HG03575 (cell line): ENCODE data around the gene KIR2DL1.
"Not testable (repeated sequence)": the region's sequence is repeated elsewhere in the genome, so short reads cannot be mapped to it uniquely, and the experiment has no call there.

ENCODE experiments used
- ATAC-seq: cut with Tn5 transposase; IDR thresholded peaks from one replicate; pipeline ENCODE4 v1.9.1; 2021; ENCODE audit not compliant: unreplicated experiment, insufficient number of reproducible peaks, low FRiP score; ENCODE audit errors: extremely low read depth

KIR2DL1 gene

DNA sequence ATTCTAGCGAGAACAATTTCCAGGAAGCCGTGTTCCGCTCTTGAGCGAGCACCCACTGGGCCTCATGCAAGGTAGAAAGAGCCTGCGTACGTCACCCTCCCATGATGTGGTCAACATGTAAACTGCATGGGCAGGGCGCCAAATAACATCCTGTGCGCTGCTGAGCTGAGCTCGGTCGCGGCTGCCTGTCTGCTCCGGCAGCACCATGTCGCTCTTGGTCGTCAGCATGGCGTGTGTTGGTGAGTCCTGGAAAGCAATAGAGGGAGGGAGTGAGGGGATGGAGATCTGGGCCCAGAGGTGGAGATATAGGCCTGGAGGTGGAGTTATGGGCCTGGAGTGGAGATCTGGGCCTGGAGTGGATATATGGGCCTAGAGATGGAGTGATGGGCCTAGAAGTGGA is at the start of gene KIR2DL1:
TSS of gene KIR2DL1 (plus strand) at position 148 of the 400 bp plus-strand sequence. CDS start at position 206, 58 bp downstream.
- ATAC-seq: not testable (repeated sequence)

DNA sequence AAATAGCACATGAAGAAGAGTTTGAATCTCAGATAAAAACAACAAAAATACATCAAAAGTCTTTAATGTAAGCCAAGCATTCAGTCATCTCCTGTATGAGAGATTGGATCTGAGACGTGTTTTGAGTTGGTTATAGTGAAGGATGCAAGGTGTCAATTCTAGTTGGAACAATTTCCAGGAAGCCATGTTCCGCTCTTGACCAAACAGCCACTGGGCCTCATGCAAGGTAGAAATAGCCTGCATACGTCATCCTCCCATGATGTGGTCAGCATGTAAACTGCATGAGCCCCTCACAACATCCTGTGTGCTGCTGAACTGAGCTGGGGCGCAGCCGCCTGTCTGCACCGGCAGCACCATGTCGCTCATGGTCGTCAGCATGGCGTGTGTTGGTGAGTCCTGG is 45.5 kb upstream of the KIR2DL1 start, which contains the start of gene KIR3DL3:
TSS of gene KIR3DL3 (plus strand) at position 301 of the 400 bp plus-strand sequence. CDS start at position 356, 55 bp downstream.
- ATAC-seq: no peak

DNA sequence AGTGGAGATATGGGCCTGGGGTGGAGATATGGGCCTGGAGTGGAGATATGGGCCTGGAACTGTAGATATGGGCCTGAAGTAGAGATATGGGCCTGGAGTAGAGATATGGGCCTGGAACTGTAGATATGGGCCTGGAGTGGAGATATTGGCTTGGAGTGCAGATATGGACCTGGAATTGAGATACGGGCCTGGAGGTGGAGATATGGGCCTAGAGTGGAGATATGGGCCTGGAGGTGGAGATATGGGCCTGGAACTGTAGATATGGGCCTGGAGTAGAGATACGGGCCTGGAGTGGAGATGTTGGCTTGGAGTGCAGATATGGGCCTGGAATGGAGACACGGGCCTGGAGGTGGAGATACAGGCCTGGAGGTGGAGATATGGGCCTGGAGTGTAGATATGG is 44.9 kb upstream of the KIR2DL1 start:
- no peak for ATAC-seq

DNA sequence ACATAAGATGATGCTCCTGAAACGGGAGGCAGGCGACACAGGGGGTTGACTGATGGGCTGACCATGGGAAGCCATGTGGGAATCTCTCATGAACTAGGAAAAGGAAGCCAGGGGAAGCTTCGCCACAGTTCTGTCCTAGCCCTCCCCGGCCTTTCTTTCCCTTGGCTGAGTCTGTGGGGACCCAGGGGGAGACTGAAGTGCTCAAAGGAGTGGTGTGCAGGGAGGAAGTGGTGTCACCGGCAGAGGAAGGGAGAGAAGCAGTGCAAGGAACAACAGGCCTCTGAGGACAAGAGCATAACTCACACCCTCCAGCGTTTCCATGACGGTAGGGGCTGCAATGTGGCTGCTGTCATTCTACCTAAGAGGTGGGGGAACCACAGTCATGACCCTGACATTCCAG is 44.3 kb upstream of the KIR2DL1 start:
- ATAC-seq: no peak

DNA sequence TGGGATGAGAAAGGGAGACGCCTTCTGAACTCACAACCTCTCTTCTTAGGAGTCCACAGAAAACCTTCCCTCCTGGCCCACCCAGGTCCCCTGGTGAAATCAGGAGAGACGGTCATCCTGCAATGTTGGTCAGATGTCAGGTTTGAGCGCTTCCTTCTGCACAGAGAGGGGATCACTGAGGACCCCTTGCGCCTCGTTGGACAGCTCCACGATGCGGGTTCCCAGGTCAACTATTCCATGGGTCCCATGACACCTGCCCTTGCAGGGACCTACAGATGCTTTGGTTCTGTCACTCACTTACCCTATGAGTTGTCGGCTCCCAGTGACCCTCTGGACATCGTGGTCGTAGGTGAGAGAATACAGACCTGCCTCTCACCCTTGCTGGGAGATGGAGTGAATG is 42.0 kb upstream of the KIR2DL1 start:
- ATAC-seq: no peak

DNA sequence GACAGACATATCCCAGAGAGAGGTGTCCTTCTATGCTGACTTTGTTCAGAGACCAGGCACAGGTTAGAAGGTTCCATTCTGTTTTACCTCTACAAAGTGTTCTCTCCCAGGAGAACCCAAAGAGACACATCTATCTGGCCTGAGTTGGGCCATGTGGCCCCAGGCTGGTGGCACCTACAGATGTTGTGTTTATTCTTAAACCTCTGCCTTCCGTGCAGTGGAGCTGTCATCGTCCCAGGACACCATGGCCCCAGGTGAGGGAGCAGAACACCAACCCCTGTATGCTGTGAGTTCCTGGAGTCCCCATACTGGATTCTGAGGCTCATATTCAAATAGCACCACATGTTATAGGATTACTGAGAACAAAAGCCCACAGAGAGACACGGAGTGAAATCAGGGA is 41.4 kb upstream of the KIR2DL1 start:
- no peak for ATAC-seq

DNA sequence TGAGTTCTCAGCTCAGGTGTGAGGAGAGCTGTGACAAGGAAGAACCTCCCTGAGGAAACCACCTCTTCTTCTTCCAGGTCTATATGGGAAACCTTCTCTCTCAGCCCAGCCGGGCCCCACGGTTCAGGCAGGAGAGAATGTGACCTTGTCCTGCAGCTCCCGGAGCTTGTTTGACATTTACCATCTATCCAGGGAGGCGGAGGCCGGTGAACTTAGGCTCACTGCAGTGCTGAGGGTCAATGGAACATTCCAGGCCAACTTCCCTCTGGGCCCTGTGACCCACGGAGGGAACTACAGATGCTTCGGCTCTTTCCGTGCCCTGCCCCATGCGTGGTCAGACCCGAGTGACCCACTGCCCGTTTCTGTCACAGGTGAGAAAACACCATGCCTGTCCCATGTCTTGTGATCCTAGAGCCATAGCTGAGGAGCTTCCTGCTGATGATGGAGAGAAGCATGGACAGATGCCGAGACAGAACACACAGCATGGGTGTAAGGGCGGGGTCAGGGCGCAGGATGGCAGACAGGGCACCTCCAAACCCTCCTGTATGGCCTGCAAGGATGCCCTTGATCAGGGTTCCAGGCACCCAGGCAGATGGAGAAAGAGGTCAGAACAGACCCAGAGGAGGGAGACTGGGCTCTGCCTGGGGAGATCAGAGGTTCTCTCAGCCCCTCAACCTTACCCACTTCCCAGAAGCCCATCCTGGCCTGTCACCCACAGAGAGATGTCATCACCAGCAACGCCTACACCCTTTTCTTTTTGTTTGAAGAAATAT is 40.0 kb upstream of the KIR2DL1 start:
- no peak for ATAC-seq

DNA sequence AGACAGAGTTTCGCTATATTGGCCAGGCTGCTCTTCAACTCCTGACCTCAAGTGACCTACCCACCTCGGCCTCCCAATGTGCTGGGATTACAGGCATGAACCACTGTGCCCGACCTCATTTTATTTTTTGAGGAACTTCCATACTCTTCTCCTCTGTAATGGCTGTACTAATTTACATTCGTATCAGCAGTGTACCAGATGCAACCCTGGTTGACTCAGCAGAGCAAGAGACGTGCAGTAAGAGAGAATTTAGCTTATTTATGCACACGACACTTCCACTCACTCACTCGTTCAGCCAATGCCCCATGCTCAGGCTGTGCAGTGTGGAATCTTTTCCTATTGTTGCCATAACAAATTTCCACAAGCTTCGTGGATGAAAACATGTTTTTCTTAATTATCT is 38.4 kb upstream of the KIR2DL1 start:
- no peak for ATAC-seq

DNA sequence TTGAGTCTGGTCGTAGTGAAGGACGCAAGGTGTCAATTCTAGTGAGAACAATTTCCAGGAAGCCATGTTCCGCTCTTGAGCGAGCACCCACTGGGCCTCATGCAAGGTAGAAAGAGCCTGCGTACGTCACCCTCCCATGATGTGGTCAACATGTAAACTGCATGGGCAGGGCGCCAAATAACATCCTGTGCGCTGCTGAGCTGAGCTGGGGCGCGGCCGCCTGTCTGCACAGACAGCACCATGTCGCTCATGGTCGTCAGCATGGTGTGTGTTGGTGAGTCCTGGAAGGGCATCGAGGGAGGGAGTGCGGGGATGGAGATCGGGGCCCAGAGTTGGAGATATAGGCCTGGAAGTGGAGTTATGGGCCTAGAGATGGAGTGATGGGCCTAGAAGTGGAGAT is 31.3 kb upstream of the KIR2DL1 start, which contains the start of gene KIR2DL3:
TSS of gene KIR2DL3 (plus strand) at position 208 of the 400 bp plus-strand sequence. CDS start at position 241, 33 bp downstream.
- ATAC-seq: not testable (repeated sequence)

DNA sequence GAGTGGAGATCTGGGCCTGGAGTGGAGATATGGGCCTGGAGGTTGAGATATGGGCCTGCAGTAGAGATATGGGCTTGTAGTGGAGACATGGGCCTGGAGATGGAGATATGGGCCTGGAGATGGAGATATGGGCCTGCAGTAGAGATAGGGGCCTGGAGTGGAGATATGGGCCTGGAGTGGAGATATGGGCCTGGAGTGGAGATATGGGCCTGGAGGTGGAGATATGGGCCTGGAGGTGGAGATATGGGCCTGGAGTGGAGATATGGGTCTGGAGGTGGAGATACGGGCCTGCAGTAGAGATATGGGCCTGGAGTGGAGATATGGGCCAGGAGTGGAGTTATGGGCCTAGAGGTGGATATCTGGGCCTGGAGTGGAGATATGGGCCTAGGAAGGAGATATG is 30.9 kb upstream of the KIR2DL1 start:
- ATAC-seq: no peak

DNA sequence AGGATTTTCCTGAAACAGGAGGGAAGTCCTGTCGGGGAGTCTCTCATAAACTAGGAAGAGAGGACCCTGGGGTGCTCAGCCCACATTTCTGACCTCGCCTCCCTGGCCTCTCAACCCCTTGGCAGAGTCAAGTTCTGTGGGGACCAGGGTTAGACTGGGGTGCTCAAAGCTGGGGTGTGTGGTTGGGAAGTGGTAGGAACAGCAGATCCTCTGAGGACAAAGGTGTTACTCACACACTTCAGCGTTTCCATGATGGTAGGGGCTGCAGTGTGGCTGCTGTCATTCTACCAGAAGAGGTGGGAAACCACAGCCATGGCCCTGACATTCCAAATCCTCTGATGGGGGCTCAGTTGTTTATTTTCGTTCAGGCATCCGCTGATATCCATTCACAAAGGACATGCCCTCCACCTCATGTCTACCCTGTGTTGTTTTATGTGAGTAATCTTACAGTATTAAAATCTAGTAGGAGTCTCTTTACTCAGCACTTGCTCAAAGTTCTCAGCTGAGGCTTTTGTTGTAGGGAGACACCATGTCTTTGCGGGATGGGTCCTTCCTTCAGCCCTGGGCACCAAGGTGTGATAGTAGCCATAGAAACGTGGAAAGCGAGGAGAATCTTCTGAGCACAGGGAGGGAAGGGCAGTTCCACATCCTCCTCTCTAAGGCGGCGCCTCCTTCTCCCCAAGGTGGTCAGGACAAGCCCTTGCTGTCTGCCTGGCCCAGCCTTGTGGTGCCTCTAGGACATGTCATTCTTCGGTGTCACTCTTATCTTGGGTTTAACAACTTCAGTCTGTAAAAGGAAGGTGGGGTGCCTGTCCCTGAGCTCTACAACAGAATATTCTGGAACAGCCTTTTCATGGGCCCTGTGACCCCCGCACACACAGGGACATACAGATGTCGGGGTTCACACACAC is 29.8 kb upstream of the KIR2DL1 start:
- ATAC-seq: no peak

DNA sequence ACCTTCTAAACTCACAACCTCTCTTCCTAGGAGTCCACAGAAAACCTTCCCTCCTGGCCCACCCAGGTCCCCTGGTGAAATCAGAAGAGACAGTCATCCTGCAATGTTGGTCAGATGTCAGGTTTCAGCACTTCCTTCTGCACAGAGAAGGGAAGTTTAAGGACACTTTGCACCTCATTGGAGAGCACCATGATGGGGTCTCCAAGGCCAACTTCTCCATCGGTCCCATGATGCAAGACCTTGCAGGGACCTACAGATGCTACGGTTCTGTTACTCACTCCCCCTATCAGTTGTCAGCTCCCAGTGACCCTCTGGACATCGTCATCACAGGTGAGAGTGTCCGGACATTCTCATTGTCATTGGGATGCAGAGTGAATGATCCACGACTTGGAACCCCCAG is 27.6 kb upstream of the KIR2DL1 start:
- ATAC-seq: not testable (repeated sequence)

DNA sequence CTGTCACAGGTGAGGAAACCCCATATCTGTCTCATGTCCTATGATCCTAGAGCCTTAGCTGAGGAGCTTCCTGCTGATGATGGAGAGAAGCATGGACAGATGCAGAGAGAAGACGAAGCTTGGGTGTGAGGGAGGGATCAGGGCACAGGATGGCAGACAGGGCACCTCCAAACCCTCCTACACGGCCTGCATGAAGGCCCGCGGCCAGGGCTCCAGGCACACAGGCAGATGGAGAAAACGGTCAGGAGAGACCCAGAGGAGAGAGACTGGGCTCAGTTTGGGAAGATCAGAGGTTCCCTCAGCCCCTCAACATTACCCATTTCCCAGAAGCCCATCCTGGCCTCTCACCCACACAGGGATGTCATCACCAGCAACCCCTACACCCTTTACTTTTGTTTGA is 25.5 kb upstream of the KIR2DL1 start:
- not testable (repeated sequence) for ATAC-seq

DNA sequence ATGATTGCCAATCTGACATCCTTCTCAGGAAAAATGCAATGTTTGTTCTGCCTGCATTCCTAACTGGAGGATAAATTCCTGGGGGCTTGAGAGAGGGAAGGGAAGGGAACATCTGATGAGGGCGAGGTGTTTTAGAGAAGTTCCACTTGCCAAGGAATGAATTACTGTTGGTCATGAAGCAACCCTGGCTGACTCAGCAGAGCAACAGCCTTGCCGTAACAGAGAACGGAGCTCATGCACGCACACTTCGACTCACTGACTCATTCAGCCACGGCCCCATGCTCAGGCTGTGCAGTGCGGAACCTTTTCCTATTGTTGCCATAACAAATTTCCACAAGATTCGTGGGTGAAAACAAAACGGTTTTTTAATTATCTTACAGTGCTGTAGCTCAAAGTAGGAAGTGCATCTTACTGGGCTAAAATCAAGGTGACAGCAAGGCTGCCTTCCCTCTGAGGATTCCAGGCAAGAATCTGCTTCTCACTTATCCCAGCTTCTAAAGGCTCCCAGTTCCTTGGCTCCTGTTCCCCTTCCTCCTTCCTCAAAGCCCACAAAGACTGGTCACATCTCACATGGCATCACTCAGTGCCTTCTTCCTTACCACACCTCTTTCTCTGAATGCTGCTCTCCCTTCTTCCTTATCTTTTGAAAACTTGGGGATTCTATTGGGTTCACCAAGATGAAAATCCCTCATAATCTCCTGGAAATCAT is 21.8 kb upstream of the KIR2DL1 start:
- not testable (repeated sequence) for ATAC-seq

DNA sequence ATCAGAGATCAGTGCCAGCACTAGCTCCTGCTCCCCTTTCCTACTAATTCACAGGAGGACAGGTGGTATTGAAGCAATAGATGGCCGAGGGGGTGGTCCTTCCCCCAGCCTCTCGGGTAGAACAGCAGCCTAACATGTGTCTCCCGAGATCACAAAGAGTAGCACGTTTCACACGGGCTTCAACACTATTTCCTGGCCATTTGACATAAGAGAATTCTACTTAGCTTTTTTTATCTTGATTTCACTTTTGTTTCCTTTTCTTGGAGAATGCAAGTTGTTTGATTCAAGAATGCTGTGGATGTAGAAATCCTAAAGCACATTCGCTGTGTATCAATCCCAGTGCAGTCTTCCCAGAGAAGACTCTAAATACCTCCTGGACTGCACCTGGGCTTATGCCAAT is 19.3 kb upstream of the KIR2DL1 start:
- not testable (repeated sequence) for ATAC-seq

DNA sequence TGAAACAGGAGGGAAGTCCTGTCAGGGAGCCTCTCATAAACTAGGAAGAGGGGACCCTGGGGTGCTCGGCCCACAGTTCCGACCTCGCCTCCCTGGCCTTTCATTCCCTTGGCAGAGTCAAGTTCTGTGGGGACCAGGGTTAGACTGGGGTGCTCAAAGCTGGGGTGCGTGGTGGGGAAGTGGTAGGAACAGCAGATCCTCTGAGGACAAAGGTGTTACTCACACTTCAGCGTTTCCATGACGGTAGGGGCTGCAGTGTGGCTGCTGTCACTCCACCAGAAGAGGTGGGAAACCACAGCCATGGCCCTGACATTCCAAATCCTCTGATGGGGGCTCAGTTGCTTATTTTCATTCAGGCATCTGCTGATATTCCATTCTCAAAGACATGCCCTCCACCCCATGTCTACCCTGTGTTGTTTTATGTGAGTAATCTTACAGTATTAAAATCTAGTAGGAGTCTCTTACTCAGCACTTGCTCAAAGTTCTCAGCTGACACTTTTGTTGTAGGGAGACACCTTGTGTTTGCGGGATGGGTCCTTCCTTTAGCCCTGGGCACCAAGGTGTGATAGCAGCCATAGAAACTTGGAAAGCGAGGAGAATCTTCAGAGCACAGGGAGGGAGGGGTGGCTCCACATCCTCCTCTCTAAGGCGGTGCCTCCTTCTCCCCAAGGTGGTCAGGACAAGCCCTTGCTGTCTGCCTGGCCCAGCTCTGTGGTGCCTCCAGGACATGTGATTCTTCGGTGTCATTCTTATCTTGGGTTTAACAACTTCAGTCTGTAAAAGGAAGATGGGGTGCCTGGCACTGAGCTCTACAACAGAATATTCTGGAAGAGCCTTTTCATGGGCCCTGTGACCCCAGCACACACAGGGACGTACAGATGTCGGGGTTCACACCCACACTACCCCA is 13.1 kb upstream of the KIR2DL1 start:
- ATAC-seq: not testable (repeated sequence)

DNA sequence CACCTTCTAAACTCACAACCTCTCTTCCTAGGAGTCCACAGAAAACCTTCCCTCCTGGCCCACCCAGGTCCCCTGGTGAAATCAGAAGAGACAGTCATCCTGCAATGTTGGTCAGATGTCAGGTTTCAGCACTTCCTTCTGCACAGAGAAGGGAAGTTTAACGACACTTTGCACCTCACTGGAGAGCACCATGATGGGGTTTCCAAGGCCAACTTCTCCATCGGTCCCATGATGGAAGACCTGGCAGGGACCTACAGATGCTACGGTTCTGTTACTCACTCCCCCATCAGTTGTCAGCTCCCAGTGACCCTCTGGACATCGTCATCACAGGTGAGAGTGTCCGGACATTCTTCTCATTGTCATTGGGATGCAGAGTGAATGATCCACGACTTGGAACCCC is 11.0 kb upstream of the KIR2DL1 start:
- ATAC-seq: not testable (repeated sequence)

DNA sequence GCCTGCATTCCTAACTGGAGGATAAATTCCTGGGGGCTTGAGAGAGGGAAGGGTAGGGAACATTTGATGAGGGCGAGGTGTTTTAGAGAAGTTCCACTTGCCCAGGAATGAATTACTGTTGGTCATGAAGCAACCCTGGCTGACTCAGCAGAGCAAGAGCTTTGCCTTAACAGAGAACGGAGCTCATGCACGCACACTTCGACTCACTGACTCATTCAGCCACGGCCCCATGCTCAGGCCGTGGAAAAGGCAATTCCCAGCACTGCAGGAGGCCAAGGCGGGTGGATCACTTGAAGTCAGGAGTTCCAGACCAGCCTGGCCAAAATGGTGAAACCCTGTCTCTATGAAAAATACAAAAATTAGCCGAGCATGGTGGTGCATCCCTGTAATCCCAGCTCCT is 5.4 kb upstream of the KIR2DL1 start:
- not testable (repeated sequence) for ATAC-seq
